HuH-7.5 (cell line): Measurements from ENCODE around the gene CELF5.

Experiments used
- DNase-seq: peaks from one replicate; pipeline ENCODE4 v3.0.0; 2011; ENCODE audit warnings: low spot score

The CELF5 gene

GRCh38 chr19:3344608-3345598, 120.4 kb downstream of the CELF5 start:
- no peak for DNase-seq

DNA sequence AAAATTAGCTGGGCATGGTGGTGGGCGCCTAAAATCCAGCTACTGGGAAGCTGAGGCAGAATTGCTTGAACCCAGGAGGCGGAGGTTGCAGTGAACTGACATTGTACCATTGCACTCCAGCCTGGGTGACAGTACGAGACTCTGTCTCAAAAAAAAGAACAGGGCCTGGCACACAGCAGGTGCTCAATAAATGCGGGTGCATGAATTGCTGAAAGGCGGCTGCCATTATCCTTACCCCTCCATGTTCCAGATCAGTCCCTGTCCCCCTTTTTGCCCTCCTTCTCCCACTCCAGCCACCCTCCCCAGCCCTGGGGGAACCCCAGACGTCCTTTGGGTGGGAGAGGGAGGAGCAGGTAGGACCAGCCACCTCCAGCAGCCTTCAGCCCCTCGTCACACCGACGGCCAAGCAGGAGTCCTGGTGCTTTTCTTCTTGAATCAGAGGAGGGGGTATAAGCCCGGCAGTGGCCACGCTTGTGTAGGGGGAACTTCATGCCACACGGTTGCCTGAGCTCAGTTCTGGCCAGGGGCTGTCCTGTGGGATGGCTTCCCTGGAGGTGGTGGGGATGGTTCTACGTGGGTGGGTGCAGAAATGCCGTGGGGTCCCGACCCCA, 121.5 kb downstream of the CELF5 start:
- DNase-seq = no peak
